Measurements from ENCODE around the gene BID.

Gene BID

GRCh38 chr22:17814830-17815229, 40.6 kb upstream of the BID start:
- H3K36me3 ChIP-seq (ENCODE audit: control insufficient read depth, insufficient read depth, low read length), result peaks cover 4% of the 10 kb centered on the region
- no peak overlapping the region for H3K4me3 ChIP-seq (replicated peaks; ENCODE audit: low read depth, low read length)
- no peak for DNase-seq (ENCODE audit: extremely low read depth, insufficient read length)
- H3K27me3 ChIP-seq (replicated peaks; ENCODE audit: control insufficient read depth, insufficient read depth, low read length), result no peaks in the 10 kb centered on the region
- no peak for TF ChIP-seq CTCF (IDR thresholded peaks at IDR 0.05; ENCODE audit: insufficient read depth, low read length, poor library complexity, severe bottlenecking)

- Histone ChIP-seq H3K27me3 (replicated peaks; ENCODE audit: control insufficient read depth, insufficient read depth, low read length) (no peaks in the 10 kb centered on the region), H3K36me3 (ENCODE audit: control insufficient read depth, insufficient read depth, low read length) (peaks cover 4% of the 10 kb centered on the region), H3K4me3 (replicated peaks; ENCODE audit: low read depth, low read length) (no peak overlapping the region)
- no peak for TF ChIP-seq CTCF (IDR thresholded peaks at IDR 0.05; ENCODE audit: insufficient read depth, low read length, poor library complexity, severe bottlenecking)
- DNase-seq (ENCODE audit: extremely low read depth, insufficient read length), result no peak
These were observed 39.8 kb upstream of the BID start for GRCh38 chr22:17814084-17814483.

- Histone ChIP-seq H3K27me3 (replicated peaks; ENCODE audit: control insufficient read depth, insufficient read depth, low read length) (no peaks in the 10 kb centered on the region), H3K36me3 (ENCODE audit: control insufficient read depth, insufficient read depth, low read length) (peaks cover 5% of the 10 kb centered on the region), H3K4me3 (replicated peaks; ENCODE audit: low read depth, low read length) (no peak overlapping the region)
- DNase-seq (ENCODE audit: extremely low read depth, insufficient read length), result no peak
- no peak for TF ChIP-seq CTCF (IDR thresholded peaks at IDR 0.05; ENCODE audit: insufficient read depth, low read length, poor library complexity, severe bottlenecking)
These were observed 36.9 kb upstream of the BID start for GRCh38 chr22:17811119-17811518.

- Histone ChIP-seq H3K27me3 (replicated peaks; ENCODE audit: control insufficient read depth, insufficient read depth, low read length) (no peaks in the 10 kb centered on the region), H3K36me3 (ENCODE audit: control insufficient read depth, insufficient read depth, low read length) (peaks cover 3% of the 10 kb centered on the region), H3K4me3 (replicated peaks; ENCODE audit: low read depth, low read length) (no peak overlapping the region)
- no peak for TF ChIP-seq CTCF (IDR thresholded peaks at IDR 0.05; ENCODE audit: insufficient read depth, low read length, poor library complexity, severe bottlenecking)
- DNase-seq (ENCODE audit: extremely low read depth, insufficient read length), result no peak
These were observed 36.4 kb upstream of the BID start for GRCh38 chr22:17810570-17811116.

- Histone ChIP-seq H3K27me3 (replicated peaks; ENCODE audit: control insufficient read depth, insufficient read depth, low read length) (no peaks in the 10 kb centered on the region), H3K4me3 (replicated peaks; ENCODE audit: low read depth, low read length) (no peak overlapping the region), H3K36me3 (ENCODE audit: control insufficient read depth, insufficient read depth, low read length) (peaks cover 3% of the 10 kb centered on the region)
- TF ChIP-seq CTCF (IDR thresholded peaks at IDR 0.05; ENCODE audit: insufficient read depth, low read length, poor library complexity, severe bottlenecking), result no peak
- DNase-seq (ENCODE audit: extremely low read depth, insufficient read length), result no peak
These were observed 34.6 kb upstream of the BID start for GRCh38 chr22:17808693-17809403.

Measured in GM06990 (cell line).